CMK (cell line): Measurements from ENCODE around the gene THAP7.
A peak's percentile ranks its signal among the peaks of the same experiment; 100 is the strongest.

Experiments used
- DNase-seq: peaks from one replicate; pipeline ENCODE4 v3.0.0-alpha.2; 2010; ENCODE audit warnings: low read depth

The THAP7 gene

DNA sequence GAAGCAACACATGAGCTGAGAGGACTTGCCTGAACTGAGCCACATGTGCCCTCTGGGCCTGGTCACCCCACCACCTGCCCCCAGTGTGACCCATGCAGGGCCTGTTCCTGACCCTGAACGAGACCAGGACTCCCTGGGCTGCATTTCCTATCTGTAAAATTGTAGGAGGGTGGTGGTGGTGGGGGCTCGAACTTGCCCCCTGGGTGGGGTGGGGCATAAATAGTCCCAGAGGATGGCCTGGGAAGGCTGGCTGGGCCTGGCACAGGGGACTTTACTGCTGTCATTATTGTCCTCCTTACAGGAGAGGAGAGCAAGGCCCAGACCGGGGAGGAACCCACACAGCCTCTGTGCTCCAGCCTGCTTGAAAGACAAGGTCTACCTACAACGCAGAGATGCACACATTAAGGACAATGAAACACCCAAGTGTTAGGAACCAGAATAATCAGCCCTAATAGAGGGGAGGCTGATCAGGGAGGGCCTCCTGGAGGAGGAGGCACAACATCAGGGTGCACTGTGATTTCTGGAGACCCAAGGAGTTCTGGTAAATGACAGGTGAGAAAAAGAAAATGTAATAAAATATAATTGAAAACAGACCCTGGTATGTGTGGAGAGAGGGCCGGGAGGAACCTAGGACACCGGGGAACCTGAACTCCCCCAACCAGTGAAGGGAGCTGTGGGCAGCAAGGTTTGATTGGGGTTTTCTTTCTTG is 37.7 kb downstream of the THAP7 start:
- no peak for DNase-seq

DNA sequence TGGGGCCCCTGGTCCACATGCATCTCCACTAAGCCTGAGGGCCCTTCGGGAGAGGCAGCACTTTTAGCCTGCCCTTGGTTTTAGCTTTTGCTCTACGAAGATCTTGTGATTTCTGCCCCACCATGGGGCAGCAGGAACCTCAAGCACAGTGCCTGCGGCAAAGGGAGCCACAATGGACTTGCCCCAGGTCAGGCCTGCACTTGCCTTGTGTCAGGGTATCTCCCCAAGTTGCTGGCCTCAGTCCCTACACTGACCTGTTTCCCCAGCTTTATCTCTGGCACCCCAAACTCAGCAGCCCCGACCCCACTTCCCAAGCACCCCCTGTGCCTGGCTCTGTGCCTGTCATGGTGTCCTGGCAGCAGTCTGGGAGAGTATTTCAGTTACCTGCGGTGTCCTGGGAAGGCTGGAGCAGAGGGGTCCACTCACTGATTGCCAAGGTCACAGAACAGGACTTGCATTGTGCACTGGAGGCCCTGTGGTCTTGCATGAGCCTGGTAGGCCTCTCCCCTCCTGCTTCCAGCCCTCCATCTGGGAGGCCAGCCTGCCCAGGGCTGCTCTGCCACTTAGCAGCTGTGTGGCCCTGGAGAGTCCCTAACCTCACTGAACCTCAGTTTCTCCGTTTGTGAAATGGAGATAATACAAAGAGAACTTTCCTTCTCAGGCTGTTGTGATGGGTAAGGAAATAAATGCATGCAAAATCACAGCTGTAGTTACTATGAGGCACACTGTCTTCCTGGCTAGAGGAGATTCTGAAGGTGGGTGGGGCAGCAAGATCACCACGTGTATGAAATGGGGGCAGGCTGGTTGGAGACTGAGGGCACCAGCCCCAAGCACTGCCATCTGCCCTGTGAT is 38.5 kb downstream of the THAP7 start:
- no peak for DNase-seq

DNA sequence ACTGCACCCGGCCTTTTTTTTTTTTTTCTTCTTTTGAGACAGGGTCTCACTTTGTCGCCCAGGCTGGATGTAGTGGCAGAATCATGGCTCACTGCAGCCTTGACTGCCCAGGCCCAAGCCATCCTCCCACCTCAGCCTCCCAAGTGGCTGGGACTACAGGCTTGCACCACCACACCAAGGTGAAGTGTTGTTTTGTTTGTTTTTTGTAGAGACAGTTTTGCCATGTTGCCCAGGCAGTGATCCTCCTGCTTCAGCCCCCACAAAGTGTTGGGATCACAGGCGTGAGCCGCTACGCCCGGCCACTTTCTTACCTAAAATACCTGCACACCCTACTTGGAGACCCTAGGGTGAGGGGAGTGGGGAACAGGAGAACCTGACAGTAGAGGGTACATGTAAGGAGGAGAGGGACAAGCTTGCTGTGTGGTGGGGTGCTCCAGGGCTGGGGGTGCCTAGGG is 39.4 kb downstream of the THAP7 start:
- DNase-seq = no peak

DNA sequence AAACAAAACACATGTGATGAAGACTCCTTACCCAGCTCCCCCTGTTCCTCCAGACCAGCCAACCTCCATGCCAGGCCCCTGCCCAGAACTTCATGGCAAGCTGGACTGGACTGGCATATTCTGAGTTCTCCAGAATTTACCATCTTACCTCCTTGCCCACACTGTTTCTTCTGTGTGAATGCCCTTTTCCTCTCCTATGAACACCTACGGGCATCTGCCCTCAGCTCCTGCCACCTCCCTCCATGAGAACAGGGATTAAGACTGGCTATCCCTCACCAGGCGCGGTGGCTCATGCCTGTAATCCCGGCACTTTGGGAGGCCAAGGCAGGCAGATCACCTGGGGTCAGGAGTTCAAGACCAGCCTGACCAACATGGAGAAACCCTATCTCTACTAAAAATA is 41.3 kb downstream of the THAP7 start:
- no peak for DNase-seq

DNA sequence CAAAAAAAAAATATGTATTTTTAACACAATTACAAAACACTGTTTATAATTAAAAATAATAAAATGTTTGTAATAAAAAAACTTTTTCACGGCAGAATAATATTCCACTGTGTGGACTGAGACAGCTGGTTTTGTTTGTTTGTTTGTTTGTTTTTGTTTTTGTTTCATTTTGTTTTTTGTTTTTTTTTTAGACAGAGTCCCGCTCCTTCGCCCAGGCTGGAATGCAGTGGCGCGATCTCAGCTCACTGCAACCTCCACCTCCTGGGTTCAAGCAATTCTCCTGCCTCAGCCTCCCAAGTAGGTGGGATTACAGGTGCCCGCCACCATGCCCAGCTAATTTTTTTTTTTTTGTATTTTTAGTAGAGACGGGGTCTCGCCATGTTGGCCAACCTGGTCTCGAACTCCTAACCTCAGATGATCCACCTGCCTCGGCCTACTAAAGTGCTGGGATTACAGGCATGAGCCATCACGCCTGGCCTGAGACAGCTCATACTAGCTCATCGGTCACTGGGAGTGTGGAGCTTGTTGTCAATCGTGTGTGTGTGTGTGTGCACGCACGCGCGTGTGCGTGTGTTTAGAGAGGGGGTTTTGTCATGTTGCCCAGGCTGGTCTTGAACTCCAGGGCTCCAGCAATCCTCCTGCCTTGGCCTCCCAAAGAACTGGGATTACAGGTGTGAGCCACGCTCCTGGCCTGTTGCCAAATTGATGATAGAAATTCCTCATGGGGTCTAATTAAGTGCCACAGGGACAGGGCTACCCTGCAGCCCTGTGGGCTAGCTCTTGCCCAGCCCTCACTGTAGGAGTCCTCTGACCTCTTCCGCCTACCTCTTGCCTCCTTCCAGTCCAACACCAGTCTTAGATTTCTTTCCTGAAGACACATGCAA is 42.1 kb downstream of the THAP7 start:
- DNase-seq = no peak

DNA sequence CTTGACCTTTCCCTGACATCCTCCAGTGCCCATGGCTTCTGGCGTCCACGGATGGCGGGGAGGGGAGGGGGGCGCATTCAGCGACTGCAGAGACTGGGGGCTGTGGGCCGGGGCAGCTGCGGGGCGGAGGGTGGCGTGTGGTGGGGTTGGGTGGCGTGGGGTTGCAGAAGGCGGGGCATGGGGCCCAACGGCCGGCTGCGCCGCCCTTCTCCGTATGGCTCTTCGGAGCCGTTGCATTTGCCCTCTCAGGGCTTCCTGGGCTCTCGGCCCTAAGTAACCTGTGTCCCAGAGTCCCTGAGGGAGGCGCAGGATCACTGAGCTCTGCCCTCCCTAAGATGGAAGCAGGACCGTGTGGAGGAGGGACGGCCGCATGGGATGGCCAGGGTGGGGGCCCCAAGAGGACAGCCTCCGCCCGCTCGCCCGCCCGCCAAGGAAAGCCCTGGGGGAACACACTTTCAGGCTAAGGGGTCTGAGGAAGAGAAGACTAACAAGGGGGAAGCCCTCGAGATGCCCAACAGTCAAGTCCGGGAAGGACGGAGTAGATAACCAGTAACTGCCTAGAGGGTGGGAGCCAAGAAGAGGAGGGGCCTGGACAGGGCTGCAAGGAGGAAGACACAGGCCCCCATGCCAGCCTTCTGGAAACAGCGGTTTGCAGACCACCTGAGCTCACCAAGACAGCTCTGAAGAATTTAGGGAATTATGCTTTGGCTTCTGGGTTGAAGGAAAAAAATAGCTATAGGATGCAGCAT is 44.1 kb downstream of the THAP7 start:
- DNase-seq = peak; percentile 45

DNA sequence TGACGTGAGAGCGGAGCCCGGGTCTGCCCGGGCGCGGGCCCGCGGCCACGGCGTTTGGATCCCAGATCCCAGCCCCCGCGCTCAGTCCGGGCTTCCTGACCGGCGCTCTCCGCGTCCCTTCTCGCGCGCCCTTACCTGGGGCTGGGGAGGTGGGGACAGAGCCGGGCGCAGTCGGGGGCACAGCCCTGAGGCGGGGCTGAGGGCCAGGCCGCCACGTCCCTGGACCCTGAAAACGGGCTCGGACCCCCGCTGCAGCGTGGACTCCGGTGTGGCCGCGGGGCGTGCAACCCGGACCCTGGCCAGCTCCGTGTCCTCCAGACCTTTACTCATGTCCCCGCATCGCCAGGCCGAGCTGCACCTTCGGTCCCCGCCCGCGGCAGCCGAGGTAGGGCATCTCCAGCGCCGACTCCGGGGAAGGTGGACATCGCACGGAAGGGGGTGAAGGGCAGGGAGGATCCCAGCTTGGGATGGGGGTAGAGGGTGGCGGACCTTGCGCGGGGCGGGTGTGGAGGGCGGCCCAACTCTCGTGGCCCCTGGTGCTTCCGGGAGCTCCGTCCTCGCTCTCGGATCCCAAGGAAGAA is 44.7 kb downstream of the THAP7 start:
- DNase-seq = no peak

DNA sequence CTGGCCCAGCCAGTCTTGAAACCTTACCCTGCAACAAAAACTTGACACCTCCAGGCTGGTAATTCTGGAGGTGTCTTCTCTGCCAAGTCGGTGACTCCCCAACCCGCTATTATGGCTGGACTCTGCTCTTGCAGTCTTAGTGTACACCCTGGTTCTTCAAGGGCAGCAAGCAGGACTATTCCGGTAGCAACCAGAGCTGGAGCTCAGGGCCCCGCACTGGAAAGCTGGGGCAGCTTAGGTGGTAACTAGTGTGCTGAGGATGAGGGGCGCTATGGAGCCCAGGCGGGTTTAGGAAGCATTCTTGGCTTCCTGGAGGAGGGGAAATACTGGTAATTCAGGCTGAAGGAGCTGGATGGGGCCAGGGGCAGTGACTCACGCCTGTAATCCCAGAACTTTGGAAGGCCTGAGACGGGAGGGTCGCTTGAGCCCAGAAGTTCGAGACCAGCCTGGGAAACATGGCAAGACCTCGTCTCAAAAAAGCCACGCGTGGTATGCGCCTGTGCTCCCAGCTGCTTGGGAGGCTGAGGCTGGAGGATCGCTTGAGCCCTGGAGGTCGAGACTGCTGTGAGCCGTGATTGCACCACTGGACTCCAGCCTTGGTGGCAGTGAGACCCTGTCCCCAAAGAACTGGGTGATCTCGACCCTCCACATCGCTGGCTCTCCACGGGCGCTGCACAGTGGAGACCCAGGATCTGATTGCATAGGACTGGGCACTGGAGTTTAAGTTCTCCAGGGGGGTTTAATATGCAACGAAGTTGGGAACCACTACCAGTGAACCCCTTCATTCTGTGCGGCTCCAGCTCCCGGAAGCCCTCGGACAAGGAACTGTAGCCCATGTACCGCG is 45.4 kb downstream of the THAP7 start:
- DNase-seq = no peak

DNA sequence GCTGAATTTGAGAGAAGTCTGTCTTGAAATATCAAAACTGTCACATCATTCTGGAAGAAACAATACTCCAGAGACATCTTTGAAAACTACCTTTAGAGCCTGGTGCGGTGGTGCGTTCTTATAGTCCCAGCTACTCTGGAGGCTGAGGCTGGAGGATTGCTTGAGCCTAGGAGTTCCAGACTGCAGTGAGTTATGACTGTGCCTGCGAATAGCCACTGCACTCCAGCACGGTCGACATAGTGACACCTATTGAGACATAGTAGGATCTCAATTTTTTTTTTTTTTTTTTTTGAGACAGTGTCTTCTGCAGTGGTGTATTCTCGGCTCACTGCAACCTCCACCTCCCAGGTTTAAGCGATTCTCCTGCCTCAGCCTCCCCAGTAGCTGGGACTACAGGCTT is 46.4 kb downstream of the THAP7 start:
- DNase-seq = no peak

DNA sequence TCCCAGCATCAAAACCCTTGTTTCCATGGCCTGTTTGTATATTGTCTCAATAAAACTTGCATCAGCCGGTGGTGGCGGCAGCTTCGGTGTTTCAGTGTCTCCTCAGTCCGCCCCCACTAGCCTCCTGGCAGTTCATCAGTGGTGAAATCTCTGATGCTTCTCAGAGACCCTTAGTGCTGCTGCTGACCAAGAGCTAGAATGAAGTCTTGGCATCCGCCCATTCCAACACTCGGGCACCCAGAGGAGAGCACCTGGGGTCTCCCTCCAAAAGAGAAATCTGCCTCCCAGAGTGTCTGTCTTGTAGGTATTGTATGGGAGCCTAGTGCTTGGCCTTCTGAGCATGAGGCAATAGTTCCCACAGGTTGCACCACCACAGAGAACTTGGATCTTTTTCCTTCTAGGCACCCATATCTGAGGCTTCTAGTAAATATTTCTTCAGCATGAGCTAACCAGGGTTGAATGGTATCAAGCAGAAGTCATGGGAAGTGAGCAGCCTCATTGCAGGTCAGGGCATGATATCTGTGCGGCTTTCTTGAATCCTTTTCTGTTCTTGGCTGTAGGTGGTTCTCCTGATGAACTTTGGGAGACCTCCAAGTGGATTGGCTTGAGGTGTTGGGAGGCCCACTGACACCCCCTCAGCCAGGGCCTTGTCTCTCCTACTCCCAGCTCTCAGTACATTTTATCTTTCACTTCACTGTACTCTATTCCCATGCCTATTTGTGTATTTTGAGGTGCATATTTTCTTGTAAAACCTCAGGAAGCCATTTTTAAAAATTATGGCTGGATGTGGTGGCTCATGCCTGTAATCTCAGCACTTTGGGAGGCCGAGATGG is 48.0 kb downstream of the THAP7 start:
- DNase-seq = no peak

DNA sequence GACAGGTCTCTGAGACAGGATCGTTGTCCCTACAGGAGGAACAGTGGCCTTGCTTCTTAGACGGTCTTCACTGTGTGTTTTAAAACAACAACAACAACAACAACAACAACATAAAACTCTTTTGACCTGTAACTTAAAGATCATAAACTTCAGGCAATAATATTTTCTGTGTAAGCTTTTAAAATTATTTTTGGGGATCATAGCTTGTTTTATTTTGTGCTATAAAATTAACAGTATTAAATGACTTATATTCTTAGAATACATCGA is 48.6 kb downstream of the THAP7 start:
- no peak for DNase-seq

DNA sequence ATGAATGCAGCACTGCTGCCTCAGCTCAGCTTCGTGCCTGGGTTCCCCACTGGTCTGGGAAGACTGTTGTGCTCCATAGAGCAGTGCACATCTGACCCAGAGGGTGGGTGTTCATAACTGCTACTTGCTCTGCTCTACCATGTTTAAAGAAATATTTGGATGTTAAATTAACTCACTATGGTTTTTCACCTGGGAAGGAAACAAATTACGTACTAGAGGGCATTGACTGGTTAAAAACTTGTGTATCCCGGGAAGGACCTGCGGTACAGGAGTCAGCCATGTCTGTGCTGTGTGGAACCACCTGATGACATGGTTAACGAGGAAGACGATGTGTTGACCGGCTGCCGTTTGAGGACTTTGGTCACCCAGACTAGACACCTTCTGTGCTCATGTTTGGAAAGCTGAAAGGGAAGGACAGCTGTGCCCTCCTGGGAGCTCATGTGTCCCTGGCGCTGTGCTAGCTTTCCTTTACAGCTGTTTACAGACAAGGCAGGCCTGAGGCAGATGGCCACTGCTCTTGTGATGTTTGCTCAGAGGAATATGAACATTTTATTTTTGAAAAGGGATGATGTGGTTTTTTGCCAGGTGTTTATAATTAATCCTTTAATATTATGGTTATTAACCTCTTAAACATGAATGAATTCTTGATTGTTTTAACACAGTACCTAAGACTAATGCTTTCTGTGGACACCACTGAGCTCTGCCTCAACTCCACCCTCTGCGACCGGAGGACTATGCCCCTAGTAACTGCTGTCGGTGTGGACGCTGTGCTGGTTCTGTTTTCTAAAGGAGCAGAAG is 49.2 kb downstream of the THAP7 start:
- no peak for DNase-seq

DNA sequence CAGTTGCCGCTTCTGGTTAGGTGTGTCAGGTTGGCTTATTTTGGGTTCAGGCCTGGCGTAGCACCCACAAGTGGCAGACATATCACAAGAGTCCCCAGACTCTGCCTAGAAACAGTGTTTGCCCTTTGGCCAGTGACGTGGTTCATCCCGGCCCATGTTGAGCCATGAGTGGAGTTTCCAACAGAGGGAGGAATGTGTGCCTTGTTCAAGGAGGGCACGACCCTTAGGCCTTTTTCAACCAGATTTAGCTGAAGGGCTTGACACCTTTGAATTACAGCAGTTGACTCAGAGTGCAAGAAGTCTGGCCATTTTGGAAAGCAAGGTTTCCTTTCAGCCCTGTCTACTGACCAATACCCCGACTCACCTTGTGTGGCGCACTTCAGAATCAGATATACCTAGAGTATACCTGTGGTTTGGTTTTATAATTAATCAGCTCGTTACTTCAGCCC is 50.0 kb downstream of the THAP7 start:
- DNase-seq = no peak

DNA sequence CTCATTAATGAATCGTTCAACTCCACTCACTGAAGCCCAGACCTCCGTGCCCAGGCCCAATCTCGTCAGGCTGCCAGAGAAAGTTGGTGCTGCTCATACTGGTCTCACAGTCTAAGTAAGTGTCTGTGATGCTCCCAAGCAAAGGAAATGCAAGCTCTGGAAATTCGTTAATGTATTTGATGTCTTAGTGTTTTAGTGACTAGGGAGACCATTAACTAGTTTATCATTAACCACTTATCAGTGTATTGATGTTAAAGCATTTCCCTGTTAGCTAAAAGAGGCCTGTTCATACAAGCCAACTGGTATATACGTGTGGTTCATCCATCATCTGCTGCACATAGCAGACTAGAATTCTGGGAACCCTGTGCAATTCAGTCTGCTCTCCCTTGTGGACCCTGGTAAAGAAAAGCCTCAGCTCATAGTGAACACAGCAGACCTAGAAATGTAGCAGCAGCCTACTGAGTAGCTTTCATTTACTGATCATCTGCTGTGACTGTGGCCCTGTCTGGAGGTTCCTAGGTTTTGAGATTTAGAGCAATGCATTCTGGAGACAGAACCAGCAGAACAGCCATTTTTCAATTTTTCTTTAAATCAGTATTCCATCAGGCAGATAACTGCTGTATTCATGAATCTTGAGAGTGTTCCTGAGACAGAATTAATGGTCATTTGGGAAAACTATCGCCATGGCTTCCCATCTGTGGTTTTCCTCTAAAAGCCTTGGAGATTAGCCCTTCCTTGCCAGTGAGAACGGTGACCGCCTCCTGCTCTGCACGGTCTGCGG is 50.6 kb downstream of the THAP7 start:
- DNase-seq = no peak

DNA sequence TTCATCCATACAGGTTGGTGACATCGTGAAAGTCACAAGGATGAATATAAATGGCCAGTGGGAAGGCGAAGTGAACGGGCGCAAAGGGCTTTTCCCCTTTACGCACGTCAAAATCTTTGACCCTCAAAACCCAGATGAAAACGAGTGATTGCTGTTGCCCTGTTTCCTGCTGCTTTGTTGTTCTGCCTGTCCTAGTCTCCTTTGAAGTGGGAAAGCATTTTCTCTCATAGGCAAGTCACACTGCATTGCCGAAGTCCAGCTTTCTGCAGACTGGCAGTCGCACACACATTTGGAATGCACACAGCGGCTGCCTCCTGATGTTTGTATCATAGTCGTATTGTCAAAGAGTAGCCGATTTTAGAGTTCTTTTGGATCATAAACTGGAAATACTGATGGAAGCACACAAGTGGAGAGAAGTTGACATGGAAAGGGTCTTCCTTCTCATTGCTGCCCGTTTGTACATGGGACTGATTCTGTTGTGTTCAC is 52.2 kb downstream of the THAP7 start:
- no peak for DNase-seq
